ENCODE data around the gene MSX1.

Gene MSX1

DNA sequence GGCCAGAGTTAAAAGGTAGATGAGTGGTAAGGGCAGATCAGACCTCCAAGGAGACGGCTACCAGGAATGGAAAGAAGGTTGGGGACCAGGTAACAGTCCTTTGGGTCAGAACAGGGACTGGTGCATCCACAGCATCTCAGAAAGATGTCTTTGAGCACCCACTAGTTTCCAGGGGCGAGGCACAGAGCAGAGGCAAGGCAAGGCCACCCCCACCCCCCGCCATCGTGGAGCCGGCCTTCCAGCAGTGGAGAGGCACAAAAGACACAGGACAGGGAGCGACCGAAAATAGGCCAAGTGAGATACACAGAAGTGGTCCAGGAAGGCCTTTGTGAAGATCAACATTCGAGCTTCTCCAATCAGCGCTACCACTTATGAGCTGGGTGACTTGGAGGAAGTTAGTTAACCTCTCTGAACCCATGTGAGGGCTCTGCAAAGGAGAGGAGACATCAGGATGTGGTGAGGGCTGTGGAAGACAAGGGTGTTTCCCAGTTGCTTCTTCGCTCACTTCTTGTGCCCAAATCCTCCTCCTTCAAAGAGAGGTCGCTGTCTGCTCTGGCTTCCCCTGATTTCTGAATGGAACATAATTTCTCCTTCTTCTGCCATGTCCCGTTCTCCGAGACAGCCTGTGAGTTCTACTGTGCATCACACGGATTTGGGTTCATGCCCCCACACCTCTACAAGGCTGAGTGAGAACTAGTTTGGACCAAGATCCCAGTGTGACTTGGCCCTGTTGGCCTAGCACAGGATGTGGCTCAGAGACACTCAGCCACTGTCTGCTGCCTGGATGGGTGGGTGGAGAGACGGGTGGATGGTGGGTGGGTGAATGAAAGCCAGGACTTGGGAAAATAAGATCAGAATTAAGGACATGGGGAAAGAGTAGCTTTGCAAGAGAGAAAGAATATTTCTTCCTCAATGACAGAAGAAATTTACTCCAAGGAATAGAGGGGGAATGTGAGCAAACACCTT lies 16.7 kb upstream of the MSX1 start:
- DNase-seq = no peak

GRCh38 chr4:4843635-4844291 lies 15.7 kb upstream of the MSX1 start:
- DNase-seq = no peak

GRCh38 chr4:4845027-4845426 lies 14.4 kb upstream of the MSX1 start:
- no peak for DNase-seq

DNA sequence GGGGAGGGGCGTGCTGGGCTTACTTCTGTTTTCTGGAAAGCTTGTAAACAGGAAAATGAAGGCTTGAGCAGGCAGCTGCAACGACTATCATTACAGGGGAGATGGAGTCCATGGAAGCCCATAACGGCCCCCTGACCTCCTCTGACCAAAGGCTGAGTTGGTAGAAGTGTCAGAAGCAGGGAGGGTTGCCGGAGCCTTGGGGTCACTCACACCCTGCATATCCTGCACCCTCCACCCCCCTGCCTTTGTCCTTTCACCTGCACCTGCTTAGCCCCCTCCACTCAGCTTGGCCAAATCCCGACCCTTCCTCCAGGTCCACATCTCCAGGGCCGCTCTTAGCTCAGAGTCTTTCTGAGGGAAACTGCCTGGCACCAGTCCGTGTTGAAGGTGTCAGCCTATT lies 12.5 kb upstream of the MSX1 start:
- DNase-seq = no peak

DNA sequence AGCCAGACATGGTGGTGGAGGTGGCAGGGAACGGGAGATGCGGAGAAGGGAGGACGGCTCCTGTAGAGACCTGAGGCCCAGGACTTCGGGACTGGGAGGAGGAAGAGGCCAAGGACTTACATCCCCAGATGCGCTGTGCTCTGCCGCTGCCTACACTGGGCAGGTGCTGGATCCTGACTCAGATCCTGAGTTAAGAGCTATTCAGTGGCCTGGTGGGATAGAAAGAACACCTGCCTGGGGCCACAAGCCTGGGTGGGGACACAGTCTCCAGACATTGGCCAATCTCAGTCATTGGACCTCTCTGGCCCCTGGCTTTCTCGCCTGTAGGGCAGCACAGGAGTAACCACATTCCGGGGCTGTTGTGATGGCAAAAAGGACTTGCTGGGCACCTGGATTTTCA lies 10.9 kb upstream of the MSX1 start:
- no peak for DNase-seq

- no peak for DNase-seq
Observed at GRCh38 chr4:4849106-4849505, 10.4 kb upstream of the MSX1 start.

DNA sequence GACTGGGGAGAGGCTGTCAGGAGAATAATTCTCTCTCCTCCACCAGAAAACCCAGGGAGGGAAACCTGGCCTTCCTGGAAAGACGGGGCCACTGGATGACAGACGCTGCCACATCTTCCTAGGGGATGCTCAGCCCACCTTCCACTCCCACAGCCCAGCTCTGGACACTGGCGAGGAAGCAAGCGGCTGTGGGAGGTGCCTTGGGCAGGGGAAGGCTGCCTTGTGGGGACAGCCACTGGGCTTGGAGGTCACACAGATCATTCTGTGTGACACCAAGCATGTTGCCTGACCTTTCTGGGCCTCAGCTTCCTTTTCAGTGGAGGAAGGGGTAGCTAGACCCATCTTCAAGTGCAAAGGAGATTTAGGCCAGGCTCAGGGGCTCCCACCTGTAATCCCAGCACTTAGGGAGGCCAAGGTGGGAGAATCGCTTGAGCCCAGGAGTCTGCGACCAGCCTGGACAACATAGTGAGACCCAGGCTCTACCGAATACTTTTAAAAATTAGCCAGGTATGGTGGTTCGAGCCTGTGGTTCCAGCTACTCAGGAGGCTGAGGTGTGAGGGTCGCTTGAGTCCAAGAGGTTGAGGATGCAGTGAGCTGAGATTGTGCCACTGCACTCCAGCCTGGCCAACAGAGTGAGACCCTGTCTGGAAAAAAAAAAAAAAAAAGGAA lies 9.8 kb upstream of the MSX1 start:
- DNase-seq = no peak

DNA sequence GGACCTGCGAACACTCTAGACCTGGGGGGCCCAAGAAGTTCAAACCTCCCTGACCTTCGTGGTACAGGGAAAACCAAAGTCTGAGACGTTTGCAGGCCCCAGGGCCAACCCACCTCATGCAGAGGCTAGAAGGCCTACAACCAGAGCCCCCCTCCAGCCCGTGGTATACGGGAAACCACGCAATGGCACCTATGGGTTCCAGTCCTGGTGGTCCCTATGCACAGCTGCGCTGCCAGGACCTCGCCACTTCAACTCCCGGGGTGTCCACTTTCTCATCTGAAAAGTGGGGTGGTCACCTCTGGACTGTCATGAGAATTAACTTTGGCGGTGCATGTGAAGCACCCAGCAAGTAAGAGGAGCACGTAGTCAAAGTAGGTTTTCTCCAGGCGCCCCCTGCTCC lies 8.4 kb upstream of the MSX1 start:
- DNase-seq = no peak

GRCh38 chr4:4851906-4852305 lies 7.6 kb upstream of the MSX1 start:
- no peak for DNase-seq

GRCh38 chr4:4852591-4853362 lies 6.7 kb upstream of the MSX1 start:
- no peak for DNase-seq

- DNase-seq = no peak
Observed at GRCh38 chr4:4853371-4853823, 6.1 kb upstream of the MSX1 start.

DNA sequence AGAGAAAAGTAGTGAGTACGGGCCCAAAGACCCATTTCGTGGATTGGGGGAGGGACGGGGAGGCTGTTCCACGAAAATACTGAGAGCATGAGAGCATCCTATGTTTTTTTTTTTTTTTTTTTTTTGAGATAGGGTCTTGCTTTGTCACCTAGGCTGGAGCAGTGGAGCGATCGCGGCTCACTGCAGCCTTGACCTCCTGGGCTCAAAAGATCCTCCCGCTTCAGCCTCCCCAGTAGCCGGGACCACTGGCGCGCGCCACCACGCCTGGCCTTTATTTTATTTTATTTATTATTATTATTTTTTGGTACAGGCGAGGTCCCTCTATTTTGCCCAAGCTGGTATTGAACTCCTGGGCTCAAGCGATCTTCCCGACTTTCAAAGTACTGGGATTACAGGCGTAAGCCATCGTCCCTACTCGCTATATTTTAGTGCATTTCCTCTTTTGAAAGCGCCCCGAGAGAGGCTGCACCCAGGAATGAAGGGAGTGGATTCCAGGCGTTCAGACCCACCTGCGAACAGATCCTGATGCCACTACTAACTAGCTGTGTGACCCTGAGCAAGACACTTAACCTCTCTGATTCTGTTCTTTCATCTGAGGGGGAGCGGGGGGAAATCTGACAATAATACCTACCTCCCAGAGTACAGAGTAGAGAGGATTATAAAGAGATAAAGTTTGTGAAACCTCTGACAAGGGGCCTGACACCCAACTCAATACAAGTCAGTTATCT lies 5.4 kb upstream of the MSX1 start:
- no peak for DNase-seq

DNA sequence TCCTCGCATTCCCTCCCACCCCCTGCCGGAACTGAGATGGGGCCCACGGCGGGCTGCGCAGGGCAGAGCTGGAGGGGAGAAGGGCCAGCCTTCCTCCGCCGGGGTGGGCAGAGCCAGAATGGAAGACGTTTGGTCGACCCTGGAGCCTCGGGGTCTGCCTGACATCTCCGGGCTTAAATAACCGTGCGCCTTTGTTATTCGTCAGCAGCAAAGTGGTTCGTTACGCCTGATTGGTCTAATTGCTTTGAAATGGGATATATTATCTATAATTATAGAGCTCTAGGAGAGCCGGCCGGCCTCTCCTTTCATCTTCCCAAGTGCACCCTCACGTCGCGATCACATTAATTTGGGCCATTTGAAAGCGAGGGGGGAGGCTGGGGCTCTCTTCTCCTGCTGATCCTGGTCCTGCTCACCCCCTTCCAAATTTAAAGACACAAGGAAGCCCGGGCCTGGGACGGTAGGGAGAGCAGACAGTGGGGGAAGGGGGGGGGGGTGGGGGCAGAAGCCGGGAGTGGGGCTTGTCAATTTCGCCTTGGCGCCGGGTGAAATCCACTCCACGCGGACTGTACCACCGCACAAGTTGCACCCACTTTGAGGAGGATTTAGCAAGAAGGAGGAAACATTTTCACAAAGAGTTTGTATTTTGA lies 4.7 kb upstream of the MSX1 start:
- no peak for DNase-seq

- no peak for DNase-seq
Observed at GRCh38 chr4:4855301-4856070, 4.0 kb upstream of the MSX1 start.

DNA sequence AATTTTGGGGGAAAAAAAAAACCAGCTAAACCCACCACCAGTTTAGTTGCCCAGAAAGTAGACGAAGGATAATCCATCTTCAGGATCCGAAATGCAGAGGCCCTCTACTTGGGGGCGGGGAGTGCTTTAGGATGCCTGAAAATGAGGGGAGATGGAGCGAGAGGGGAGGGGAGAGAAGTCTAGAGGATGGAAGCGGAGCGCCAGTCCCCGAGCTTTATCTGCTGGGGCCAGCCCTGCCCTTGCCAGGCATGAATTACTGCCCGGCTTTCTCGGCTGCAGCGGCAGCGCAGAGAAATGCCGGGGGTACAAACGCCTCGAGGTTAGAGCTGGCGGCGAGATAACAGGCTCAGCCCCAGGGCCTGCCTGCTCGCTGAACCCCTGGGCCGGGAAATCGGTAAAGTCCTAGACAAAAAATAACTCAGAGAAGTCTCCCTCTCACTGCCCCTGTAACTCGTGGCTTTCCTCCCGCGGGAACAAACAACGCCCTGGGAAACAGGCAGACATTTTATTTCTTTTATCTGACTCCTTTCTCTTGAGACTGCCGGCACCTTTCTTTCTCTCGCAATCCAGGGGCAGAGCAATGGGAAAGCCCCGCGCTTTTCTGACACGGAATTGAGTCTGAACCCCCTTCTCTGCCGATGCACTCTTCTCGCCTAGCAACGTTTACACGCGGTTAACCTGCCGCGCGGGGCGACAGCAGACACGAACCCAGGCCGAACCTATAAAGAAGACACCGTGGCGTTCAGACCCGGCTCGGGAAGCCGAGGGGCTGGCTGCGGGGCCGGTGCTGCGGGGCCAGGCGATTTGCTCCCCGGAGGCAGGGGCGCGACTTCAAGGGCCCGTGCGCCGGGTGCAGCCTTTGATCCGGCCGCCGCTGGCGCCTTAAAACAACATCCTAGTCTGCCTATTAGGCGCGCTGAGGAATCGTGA lies 3.1 kb upstream of the MSX1 start:
- DNase-seq = no peak

- DNase-seq = no peak
Observed at GRCh38 chr4:4857001-4857808, 2.3 kb upstream of the MSX1 start.

- DNase-seq = no peak
Observed at GRCh38 chr4:4857809-4858508, 1.5 kb upstream of the MSX1 start.
